NAMALWA (cell line): ENCODE results near the gene RAI14.

ENCODE experiments used
- DNase-seq: peaks from one replicate; pipeline ENCODE4 v3.0.0-alpha.2; 2015; ENCODE audit warnings: low spot score

RAI14 gene

GRCh38 chr5:34656001-34656699, at the start of gene RAI14:
Gene RAI14 (plus strand): TSS chr5:34656328. CDS start chr5:34686920, 30,592 bp downstream.
- DNase-seq, result no peak

DNA sequence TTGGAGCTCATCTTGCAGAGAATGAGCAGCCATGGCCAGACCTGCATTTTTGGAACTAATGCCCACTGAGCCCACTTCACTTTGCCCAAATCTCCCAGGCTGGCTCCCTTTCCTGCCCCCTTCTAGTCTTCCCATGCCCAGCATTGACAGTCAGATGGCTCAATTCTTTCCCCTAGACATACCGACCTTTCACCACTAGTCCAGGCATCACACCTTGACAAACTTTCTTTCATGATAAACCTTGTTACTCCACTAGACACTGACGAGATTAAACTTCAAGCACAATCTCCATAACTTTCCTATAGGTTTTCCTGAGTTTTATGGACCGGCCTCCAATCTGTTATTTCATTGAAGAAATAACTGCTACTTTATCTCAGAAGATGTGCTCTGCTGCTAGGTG, 47.8 kb upstream of the RAI14 start:
- DNase-seq, result no peak

DNA sequence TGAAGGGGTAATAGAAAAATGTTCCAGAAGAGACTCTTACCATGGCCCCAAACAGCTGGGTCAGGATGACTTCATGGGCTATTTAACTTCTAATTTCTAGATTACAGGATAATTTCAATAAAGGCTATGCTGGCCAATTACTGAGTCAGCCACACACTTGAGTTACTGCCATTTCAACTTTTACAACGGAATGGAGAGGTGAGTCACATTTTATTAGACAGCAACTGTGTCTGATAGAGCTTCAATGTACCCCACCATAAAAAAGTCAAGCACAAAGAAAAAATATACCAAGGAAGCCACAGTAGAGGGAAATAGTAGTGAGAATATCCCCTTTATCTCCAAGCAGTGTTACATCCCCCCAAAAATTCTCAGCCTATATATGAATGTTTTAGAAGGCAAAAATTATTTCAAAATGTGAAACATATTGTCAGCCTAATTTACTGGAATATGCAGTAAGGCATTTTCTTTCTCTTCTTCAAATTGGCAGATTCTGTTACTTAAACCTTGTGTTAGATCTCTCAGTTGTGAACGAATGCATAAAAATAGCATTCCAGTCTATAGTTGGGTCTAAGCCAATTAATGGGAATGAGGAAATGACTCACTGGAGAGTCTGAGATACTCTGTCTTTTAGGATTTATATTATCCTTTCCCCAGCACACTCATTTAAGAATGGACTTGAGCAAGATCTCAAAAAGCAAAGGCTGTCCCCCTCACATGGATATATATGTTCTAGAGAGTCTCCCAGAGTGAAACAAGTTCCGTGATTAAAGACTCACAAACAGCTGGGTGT, 47.1 kb upstream of the RAI14 start:
- no peak for DNase-seq

DNA sequence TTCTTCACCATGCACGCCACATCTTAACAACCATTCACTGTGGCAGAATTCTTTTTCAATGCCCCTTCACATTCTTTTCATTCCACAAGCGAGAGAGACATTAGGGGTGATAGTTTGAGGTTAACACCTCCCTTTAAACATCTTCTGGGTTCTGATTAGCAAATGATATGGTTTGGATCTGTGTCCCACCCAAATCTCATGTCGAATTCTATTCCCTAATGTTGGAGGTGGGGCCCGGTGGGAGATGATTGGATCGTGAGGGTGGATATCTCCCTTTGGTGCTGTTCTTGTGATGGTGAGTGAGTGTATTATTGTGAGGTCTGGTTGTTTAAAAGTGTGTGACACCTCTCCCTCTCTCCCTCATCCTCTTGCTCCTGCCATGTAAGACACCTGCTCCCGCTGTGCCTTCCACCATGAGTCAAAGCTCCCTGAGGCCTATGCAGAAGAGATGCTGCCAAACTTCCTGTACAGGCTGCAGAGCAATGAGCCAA, 46.1 kb upstream of the RAI14 start:
- no peak for DNase-seq

GRCh38 chr5:34610546-34610945, 45.6 kb upstream of the RAI14 start:
- no peak for DNase-seq

DNA sequence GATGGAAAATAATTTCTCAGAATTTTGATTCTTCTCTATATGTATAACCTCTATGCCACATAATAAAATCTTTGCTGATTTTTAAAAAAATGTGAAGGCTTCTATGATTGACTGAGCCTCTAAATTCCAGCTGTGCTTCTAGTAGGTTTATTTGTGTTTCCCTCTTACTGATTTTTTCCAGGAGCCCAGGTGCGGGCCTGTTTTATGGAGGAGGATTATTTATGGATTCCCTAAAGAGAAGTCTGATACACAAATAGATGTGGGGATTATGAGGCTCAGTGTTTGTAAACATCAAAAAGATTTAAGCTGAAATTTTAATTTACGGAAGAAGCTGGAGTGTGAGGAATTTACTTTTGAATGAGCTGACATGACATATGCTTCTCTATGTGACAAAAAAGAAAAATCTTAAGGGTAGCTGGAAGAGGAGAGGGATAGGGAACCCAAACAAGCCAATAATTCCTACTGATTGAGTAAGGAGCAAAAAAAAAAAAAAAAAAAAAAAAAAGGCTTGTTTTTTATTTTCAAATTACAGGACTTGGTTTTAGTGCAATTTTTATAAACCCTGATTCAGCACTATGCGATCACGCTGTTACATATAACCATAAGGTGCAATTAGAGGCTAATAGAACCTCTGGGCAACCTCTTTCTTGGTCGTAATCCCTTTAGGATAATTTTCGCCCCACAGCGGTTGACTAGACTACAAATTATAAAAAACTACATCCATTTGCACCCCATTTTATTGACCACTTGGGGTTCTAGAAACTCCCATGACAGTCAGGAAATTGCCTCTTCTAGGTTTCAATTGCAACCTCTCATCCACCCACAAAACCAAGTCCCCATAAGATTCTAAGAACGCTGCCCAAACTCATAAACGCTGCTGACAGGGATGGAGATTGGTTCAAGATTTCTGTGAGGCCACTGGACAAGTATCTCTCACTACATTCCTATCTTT, 44.4 kb upstream of the RAI14 start:
- DNase-seq, result no peak

- no peak for DNase-seq
These were observed 39.5 kb upstream of the RAI14 start for GRCh38 chr5:34616651-34617050.

DNA sequence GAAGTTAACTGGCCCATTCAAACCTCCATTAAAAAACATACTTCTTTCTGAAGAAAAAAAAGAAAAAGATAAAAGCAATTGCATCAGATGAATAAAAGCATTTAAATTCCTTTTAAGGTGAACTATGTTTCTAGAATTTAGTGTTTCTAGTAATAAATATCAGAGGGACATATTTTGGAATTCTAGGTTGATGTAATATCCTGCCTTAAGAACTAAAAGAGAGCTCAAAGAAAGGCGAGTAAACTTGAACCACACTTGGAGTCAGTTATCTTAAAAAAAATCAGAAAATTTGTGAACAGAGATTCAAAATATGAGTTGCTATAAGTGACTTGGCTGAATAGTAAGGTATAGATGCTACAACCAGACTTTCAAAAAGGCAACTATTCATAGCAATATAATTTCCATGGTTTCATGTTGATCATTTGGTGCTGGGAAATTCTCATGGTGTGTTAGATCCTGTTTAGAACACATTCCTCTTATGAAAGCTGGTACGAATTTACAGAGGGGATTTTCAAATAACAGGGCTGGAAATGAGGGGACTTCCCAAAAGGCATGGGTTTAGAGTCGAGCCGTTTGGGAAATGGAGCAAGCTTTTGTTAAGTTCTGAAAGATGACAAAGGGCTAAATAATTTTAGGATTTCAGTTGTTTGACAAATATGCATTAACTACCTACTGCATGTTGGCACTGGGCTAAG, 37.6 kb upstream of the RAI14 start:
- no peak for DNase-seq

DNA sequence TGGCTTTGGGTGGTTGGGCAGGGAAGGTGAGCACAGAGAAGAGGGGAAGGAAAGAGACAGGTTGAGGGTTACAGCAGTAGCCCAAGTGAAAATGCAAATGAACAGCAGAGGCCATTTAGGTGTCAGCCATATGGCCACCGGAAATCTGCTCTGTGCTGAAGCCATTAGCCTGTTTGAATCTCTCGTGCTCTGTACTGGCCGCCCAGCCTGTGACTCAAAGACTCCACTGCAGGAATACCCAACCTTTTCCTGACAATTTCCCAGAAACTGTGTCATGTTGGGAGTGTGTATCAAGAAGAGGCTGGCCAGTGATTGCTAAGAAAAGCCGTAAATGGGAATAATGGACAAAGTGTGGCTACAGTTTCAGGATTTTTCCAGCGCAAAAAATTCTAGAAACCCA, 35.9 kb upstream of the RAI14 start:
- DNase-seq, result no peak

DNA sequence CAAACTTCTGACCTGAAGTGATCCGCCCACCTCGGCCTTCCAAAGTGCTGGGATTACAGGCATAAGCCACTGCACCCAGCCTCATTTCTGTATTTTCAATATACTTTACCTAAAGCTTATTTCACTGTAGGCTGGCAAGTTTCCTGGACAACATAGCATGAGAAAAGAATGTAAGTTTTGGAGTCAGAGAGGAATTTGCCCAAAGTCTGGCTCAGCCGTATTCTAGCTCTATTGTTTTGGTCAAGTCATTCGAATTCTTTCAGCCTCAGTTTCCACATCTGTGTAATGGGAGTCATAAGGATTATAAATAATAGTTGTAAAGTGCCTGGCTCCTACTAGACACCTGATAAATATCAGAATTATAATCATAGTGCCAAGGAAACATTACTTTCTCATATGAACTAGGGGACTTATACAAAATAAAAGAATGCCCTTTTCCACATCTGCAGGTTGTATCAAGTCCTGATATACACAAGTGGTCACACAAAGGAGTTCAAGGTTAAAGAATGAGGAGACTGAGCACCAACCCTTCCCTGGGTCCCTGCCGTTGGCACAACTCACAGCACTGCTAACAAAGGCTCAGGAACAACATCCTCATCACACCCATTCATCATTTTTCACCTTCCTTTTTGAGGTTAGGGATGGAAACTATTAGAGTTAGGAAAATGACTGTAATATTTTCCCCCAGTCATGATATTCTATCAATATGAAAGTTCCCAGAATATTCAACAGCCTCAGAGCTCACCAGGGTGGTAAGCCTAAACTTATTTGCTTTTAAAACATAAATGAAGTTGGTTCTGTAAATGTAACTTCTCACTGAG, 34.6 kb upstream of the RAI14 start:
- no peak for DNase-seq

- DNase-seq, result no peak
These were observed 34.1 kb upstream of the RAI14 start for GRCh38 chr5:34622098-34622400.

DNA sequence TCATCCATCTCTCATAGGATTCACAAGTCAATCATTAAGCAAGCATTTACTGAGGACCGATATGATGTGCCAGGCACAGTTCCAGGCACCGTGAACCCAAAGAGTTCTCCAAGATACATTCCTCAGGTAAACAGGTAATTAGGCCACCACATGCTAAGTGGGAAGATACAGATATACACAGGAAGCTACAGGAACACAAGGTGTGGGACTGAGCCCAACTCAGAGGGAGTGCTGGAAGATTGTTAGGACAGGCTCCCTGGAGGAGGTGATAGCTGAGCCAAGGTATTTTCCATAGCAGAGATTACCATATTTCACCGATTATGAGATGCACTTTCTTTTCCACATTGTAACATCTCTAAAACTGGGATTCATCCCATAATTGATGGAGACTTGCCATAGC, 31.4 kb upstream of the RAI14 start:
- no peak for DNase-seq

GRCh38 chr5:34625246-34625645, 30.9 kb upstream of the RAI14 start:
- no peak for DNase-seq

GRCh38 chr5:34626036-34626435, 30.1 kb upstream of the RAI14 start:
- no peak for DNase-seq

GRCh38 chr5:34626751-34627150, 29.4 kb upstream of the RAI14 start:
- no peak for DNase-seq

DNA sequence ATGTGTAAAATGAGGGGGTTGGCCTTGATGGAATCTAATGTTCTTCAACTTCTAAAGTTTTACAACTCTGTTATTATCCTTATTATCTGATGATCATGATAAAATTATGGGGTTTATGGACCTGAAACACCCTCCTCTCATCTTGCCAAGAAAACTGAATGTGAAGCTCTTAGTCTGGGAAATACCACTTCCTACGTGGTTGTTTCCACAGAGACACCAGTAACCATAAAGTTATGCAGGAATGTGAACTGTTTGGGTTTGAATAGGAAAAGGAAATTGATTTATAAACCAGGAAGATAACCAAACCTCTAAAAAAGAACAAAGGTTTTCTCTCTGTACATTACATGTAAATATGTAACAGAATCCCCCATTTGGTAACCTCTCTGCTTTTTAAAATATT, 28.3 kb upstream of the RAI14 start:
- no peak for DNase-seq

DNA sequence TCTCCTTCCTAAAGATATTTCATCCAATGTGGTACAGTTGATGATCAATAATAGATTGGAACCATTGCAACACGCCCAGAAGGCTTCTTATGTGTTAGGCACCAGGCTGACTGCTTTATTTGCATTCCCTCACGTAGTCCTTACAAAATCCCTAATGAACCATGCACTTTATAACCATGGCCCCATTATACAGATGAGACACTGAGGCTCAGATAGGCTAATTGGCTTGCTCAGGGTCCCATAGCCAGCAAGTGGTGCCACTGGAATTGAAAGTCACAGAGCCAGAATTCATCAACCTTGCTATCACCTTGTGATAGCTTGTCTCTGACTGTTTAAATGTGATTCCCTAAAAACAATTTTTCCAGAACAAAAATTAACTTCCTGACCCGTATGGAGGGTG, 27.8 kb upstream of the RAI14 start:
- DNase-seq, result no peak

DNA sequence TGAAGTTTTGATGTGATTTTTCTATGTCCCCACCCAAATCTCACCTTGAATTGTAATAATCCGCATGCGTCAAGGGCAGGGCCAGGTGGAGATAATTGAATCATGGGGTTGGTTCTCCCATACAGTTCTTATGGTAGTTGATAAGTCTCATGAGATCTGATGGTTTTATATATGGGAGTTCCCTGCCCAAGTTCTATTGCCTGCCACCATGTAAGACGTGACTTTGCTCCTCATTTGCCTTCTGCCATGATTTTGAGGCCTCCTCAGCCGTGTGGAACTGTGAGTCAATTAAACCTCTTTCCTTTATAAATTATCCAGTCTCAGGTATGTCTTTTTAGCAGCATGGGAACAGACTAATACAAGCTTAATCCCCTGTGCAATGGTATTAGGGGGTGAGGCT, 25.5 kb upstream of the RAI14 start:
- DNase-seq, result no peak

DNA sequence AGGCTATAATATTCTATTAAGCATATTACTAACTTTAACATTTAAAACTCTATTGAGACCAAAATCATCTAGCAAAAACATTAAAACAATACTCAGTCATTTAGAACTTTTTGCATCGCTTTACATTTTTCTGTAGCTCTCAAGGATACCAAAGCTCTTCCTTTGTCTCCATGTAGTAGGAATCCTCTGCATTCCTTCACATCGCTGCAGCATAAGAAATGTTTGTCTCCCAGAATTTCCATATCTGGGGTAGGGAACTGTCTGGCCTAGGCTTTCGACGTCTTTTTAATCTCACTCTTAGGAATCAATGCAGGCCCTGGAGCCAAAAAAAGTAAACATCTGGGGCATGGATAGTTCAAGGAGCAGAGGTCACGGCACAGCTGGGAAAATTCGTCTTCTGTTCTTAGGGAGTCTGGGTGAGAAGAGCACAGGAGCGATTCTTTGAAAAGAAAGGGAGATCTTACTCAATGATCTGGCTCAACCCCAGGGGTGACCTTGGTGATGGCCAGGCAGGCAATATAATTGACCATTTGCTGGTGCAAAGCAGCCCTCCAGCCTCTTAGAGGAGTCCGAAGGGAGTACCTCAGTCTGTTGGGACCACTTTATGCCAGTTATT, 23.2 kb upstream of the RAI14 start:
- DNase-seq, result no peak

DNA sequence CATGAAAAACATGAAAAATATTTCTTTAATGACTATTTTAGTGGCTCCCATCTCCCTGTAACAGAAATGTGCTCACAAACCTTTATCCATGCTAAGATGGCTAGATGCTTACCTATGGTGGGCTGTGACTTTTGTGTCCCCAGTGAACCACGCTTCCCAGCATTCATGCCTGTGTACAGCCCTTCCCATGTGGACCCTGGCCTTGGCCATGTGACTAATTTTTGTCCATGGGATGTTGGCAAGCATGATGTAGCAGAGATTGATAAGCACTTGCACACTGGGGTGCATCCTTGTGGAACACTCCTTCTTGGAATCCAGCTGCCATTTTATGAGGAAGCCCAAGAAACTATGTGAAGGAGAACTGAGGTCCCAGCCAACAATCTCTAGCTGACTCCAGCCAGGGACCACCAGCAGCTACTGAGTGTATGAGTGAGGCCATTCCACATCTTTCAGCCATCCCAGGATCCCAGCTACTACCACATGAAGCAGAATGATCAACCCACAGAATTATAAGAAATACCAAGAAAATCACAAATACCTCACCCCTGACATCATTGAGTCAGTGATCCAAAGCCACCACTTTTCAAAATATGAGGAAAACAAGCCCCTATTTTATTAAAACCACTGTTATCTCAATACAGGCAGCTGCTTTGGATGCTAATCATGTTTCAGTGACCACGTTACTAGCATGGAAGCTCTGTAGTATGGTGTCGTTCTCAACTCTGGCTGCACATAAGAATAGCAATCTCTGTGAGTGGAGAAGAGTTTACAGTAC, 16.1 kb upstream of the RAI14 start:
- no peak for DNase-seq
